HG03442 (cell line): ENCODE measurements around the gene SP2.

Source experiments
- ATAC-seq: cut with Tn5 transposase; IDR thresholded peaks from one replicate; pipeline ENCODE4 v1.9.1; 2021; ENCODE audit warnings: mild to moderate bottlenecking, moderate library complexity; ENCODE audit not compliant: unreplicated experiment

Gene SP2

DNA sequence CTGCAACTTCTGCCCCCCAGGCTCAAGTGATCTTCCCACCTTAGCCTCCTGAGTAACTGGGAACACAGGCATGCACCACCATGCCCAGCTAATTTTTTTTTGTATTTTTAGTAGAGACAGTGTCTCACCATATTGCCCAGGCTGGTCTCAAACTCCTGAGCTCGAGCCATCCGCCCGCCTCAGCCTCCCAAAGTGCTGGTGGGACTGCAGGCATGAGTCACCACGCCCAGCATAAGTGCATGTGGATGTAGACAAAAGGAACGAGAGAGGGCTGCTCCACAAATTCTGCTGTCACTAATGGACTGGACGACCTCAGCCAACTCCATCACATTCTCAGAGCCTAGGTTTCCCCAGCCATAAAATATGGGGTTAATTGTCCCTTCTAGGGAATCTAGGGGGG, 7.7 kb upstream of the SP2 start:
- ATAC-seq, result no peak

GRCh38 chr17:47889734-47890529, 6.1 kb upstream of the SP2 start:
- ATAC-seq, result no peak

GRCh38 chr17:47891545-47892088, 4.4 kb upstream of the SP2 start:
- ATAC-seq, result no peak

GRCh38 chr17:47894498-47895346, 1.3 kb upstream of the SP2 start:
- ATAC-seq, result no peak

GRCh38 chr17:47895347-47895855, 635 bp upstream of the SP2 start:
- ATAC-seq, result no peak

- no peak for ATAC-seq
Observed at GRCh38 chr17:47896672-47897490, 845 bp downstream of the SP2 start.

DNA sequence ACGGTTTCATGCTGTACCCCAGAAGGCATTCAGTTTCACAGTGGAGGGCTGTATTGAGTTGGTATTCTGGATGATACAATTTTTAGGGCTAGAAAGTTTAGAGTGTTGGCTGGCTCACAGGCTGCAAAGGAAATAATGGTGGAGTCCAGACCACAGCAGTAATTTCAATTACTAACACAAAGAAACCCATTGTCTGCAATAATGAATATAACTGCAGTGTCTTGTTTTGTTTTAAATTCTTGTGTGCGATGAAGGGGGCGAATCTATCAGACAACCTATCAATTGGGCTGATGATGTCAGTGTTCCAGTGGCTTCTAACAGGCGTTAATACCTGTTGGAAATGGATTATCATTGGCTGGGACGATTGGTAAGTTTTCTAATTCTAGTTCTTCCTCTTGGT, 1.5 kb downstream of the SP2 start:
- ATAC-seq, result no peak

DNA sequence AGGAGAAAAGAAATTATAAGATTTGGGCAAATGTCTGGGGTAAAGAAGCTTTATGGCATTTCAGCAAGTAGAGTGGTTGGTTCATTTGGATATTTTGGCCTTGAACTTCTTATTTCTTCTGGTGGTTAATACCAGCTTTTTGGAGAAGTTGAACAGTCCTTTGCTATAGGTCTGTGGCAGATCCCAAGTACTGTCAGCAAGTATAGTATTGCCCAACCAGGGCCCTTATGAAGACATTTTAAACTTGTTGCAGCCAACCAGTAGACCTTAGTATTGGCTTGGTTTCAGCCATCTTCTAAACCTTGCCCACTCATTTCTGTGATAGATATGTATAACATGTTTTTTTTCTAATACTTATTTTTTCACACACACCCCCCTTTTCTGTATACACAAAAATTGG, 2.2 kb downstream of the SP2 start:
- ATAC-seq, result no peak

- ATAC-seq, result no peak
Observed at GRCh38 chr17:47899643-47900042, 3.6 kb downstream of the SP2 start.

DNA sequence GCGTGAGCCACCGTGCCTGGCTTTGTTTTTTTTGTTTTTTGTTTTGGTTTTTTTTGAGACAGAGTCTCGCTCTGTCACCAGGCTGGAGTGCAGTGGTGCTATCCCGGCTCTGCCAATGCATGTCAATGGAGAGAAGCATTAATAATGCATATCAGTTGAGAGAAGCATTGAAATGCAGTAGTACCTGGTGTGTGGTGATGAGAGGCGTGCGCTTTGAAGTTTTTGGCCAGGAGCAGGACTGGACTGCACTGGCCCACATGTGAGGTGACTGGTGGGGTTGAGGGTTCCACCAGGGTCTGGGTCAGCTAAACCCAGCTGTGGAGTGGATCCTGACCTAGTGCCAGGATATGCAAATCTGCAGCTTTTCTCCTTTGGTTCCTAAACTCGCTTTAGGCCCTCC, 5.4 kb downstream of the SP2 start:
- ATAC-seq, result no peak

DNA sequence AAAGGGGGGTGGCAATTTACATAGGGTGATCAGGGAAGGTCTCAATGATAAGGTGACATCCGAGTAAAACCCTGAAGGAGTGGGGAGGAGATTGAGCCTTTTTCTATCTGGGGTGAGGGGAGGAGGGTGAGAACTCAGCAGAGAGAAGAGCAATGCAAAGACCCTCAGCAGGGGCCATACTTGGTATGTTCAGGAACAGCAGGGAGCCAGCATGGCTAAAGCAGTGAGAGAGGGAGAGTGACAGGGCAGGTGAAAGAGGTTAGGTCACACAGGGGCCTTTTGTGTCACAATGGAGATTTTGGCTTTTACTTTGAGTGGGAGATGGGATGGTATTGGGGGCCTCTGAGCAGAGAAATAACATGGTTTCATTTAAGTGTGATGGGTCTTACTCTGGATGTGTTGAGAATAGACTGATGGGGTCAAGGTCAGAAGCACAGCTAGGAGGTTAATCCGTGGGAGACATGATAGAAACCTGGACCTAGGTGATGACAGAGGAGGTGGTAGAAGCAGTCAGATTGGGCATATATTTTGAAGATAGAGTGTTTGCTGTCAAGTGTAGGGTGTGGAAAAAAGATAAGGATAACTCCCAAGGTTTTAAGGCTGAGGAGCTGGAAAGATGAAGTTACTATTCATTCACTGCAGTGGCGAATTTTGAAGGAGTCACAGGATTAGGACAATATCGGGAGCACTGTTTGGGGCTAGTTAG, 6.2 kb downstream of the SP2 start:
- ATAC-seq, result no peak

- ATAC-seq, result no peak
Observed at GRCh38 chr17:47905221-47905733, 9.2 kb downstream of the SP2 start.

GRCh38 chr17:47906443-47906842, 10.4 kb downstream of the SP2 start:
- ATAC-seq, result no peak

DNA sequence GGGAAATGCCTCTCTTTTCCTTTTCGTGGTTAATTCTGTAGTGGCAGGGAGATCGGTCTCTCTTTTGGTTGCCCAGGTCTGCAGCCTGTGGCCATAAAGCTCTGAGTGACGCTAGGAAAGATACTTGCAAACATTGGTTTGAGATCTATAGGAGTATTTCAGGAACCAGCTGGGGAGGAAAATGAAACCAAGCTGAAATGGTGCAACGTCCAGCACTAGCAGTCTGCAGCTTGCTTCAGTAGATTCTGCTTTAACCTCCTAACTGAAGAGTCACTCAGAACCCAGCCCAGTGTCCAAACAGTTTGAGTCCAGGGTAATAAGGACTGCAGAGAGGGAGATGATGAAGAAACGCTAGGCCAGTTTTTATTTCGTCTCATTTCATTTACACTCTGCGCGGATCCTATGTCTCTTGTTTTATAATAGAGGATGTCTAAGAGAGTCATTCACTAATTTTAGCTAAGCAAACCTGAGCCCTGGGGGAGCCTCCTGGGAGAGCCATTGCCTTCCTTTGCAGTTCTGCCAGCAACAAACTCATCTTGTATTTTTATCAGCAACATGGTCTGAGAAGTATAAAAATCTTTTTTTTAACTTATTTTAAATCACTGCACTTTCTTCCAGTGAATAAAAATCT, 12.0 kb downstream of the SP2 start:
- no peak for ATAC-seq

DNA sequence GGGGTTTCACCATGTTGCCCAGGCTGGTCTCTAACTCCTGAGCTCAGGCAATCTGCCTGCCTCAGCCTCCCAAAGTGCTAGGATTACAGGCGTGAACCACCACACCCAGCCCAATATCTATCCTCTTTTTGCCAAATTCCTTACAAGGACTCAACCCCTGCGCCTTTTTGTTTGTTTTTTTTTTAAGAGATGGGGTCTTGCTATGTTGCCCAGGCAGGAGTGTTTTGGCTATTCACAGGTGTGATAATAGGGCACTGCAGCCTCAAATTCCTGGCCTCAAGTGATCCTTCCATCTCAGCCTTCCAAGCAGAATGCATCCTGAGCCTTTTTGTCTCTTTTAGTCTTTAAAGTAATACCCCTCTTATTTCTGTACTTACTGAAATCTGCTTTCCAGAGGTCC, 17.0 kb downstream of the SP2 start:
- ATAC-seq, result no peak

DNA sequence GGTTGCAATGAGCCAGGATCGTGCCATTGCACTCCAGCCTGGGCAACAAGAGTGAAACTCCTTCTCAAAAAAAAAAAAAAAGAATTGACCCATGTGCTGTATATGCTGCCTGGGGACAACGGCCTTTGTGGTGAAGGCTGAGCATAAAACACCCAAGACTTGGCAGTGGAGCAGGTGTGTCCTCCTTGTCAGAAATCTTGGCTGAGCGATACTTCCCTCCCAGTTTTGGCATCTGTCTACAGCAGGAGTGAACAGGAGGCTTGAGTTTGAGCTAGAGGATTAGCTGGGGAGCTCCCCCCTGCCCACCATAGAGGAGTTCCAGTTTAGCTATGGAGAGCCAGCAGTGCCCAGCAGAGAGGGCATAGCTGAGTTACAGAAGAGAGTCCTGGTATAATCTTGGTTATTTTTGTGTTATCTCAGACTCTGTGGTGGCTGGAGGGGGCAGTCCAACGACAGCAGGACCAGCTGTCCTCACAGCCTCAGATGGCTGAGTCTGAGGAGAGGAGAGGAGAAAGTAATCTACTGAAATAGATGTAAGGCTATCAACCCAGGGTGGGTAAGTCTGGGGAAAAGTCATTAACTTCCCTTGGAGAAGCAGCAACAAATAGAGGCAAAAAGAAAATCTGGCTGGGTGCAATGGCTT, 18.4 kb downstream of the SP2 start:
- no peak for ATAC-seq

DNA sequence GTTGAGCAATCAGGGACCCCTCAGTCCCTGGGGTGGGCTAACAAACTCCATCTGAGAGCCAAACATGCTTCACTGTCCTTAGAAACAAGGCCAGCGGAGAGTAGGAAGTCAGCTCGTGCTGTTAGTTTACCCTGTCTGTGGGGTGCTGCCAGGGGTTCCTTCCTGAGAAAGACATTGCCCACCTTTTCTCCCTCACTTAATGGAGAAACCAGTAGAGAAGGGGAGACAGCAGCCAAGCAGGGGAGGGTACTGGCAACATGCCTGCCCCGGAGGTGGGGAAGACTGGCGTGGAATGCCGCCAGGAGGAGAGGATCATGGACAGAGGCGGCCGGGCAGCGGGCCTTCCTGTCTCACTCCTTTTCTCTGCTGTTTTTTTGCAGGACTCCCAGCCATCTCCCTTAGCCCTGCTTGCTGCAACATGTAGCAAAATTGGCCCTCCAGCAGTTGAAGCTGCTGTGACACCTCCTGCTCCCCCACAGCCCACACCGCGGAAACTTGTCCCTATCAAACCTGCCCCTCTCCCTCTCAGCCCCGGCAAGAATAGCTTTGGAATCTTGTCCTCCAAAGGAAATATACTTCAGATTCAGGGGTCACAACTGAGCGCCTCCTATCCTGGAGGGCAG, 19.9 kb downstream of the SP2 start:
- no peak for ATAC-seq

DNA sequence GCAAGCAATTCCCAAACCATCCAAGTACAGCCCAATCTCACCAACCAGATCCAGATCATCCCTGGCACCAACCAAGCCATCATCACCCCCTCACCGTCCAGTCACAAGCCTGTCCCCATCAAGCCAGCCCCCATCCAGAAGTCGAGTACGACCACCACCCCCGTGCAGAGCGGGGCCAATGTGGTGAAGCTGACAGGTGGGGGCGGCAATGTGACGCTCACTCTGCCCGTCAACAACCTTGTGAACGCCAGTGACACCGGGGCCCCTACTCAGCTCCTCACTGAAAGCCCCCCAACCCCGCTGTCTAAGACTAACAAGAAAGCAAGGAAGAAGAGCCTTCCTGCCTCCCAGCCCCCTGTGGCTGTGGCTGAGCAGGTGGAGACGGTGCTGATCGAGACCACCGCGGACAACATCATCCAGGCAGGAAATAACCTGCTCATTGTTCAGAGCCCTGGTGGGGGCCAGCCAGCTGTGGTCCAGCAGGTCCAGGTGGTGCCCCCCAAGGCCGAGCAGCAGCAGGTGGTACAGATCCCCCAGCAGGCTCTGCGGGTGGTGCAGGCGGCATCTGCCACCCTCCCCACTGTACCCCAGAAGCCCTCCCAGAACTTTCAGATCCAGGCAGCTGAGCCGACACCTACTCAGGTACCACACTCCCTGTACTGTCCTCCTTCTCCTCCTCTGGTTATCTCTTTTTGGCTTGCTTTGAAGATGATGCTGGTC, 20.6 kb downstream of the SP2 start:
- ATAC-seq, result no peak
